HEK293 (cell line): ENCODE results near the gene CACNA1C.

ENCODE experiments used
- CTCF ChIA-PET: fragments of 350-600 bp; formaldehyde crosslinking; extraction: SDS; loops from one replicate; lab custom pipeline; 2021; ENCODE audit warnings: antibody characterized with exemption; lab: Yijun Ruan, JAX
- POLR2A ChIA-PET: fragments of 300-600 bp; formaldehyde crosslinking; extraction: SDS; loops from one replicate; lab custom pipeline; 2020; ENCODE audit warnings: antibody characterized with exemption, inconsistent platforms; lab: Yijun Ruan, JAX
- H3K27ac ChIP-seq: fragments of 200-500 bp; sonication (Bioruptor generic); 2 replicates; pipeline ENCODE4 v1.5.1; 2014; ENCODE audit warnings: low read depth, low read length, control low read depth, inconsistent platforms; ENCODE audit errors: extremely low read depth
- H3K36me3 ChIP-seq, 2 experiments: fragments of 200-500 bp in 1 of 2; sonication (Bioruptor generic) in 1 of 2; 1 replicate in 1 of 2; 2 replicates in 1 of 2; pipeline ENCODE4 v1.5.1; 2014 to 2017; ENCODE audit warnings: inconsistent platforms in 2 of 2, low read length in 2 of 2; ENCODE audit not compliant: control insufficient read depth in 2 of 2, insufficient read depth in 1 of 2
- H3K4me1 ChIP-seq: fragments of 200-500 bp; sonication (Bioruptor generic); 2 replicates; pipeline ENCODE4 v1.5.1; 2014; ENCODE audit warnings: mild to moderate bottlenecking, low read length, inconsistent platforms; ENCODE audit not compliant: control insufficient read depth, insufficient read depth
- H3K4me3 ChIP-seq: 2 replicates; pipeline ENCODE4 v1.5.1; 2011; ENCODE audit warnings: low read depth, mild to moderate bottlenecking, control low read depth, low read length, moderate library complexity
- H3K9me3 ChIP-seq: fragments of 200-500 bp; sonication (Bioruptor generic); 2 replicates; pipeline ENCODE4 v1.5.1; 2014; ENCODE audit warnings: low read depth, low read length, inconsistent platforms; ENCODE audit not compliant: control insufficient read depth, insufficient read depth
- EGR2 ChIP-seq: fragments of 450-650 bp; formaldehyde crosslinking; IDR thresholded peaks from 2 replicates; pipeline ENCODE4 v1.5.1; 2016; ENCODE audit warnings: low read depth, missing biosample characterization, missing genetic modification characterization
- GLI4 ChIP-seq: fragments of 450-650 bp; formaldehyde crosslinking; IDR thresholded peaks from 2 replicates; pipeline ENCODE4 v1.5.1; 2016; ENCODE audit warnings: missing biosample characterization, missing genetic modification characterization
- PRDM10 ChIP-seq: fragments of 450-650 bp; formaldehyde crosslinking; IDR thresholded peaks from 2 replicates; pipeline ENCODE4 v1.5.1; 2016; ENCODE audit warnings: missing biosample characterization, missing genetic modification characterization
- SCRT1 ChIP-seq: fragments of 450-650 bp; formaldehyde crosslinking; IDR thresholded peaks from 2 replicates; pipeline ENCODE4 v1.5.1; 2016; ENCODE audit warnings: missing biosample characterization, missing genetic modification characterization, borderline replicate concordance
- SCRT2 ChIP-seq: fragments of 450-650 bp; formaldehyde crosslinking; IDR thresholded peaks from 2 replicates; pipeline ENCODE4 v1.5.1; 2016; ENCODE audit warnings: missing biosample characterization, missing genetic modification characterization
- SP7 ChIP-seq: fragments of 450-650 bp; formaldehyde crosslinking; IDR thresholded peaks from 2 replicates; pipeline ENCODE4 v1.5.1; 2016; ENCODE audit warnings: missing biosample characterization, missing genetic modification characterization
- TRIM28 ChIP-seq: IDR thresholded peaks from 2 replicates; pipeline ENCODE4 v1.6.1; 2011; ENCODE audit warnings: low read length, control low read depth, borderline replicate concordance
- ZBTB26 ChIP-seq: fragments of 450-650 bp; formaldehyde crosslinking; optimal IDR thresholded peaks from 2 replicates; pipeline ENCODE3; 2016; ENCODE audit warnings: missing biosample characterization, mild to moderate bottlenecking, missing genetic modification characterization
- ZFHX2 ChIP-seq: fragments of 450-650 bp; formaldehyde crosslinking; conservative IDR thresholded peaks from 2 replicates; pipeline ENCODE4 v1.5.1; 2016; ENCODE audit warnings: missing biosample characterization, missing genetic modification characterization
- ZFP41 ChIP-seq: fragments of 450-650 bp; formaldehyde crosslinking; IDR thresholded peaks from 2 replicates; pipeline ENCODE4 v1.5.1; 2016; ENCODE audit warnings: missing biosample characterization, missing genetic modification characterization, borderline replicate concordance
- ZNF169 ChIP-seq: fragments of 450-650 bp; formaldehyde crosslinking; IDR thresholded peaks from 2 replicates; pipeline ENCODE4 v1.5.1; 2016; ENCODE audit warnings: missing biosample characterization, missing genetic modification characterization
- ZNF211 ChIP-seq: fragments of 450-650 bp; formaldehyde crosslinking; IDR thresholded peaks from 2 replicates; pipeline ENCODE4 v1.5.1; 2016; ENCODE audit warnings: low read depth, missing biosample characterization, missing genetic modification characterization
- ZNF274 ChIP-seq, 2 experiments: fragments of 200-500 bp in 1 of 2; fragments of 450-650 bp in 1 of 2; sonication (Bioruptor generic) in 1 of 2; formaldehyde crosslinking in 1 of 2; IDR thresholded peaks; 2 replicates each; pipeline versions ENCODE4 v1.5.1 to v1.6.1; 2014 to 2016; ENCODE audit warnings: borderline replicate concordance in 1 of 2, inconsistent platforms in 1 of 2, low read length in 1 of 2, missing biosample characterization in 1 of 2, missing genetic modification characterization in 1 of 2
- ZNF404 ChIP-seq: fragments of 450-650 bp; formaldehyde crosslinking; IDR thresholded peaks from 2 replicates; pipeline ENCODE4 v1.5.1; 2017; ENCODE audit warnings: missing biosample characterization, missing genetic modification characterization
- ZNF529 ChIP-seq: fragments of 450-650 bp; formaldehyde crosslinking; IDR thresholded peaks from 2 replicates; pipeline ENCODE4 v1.5.1; 2017; ENCODE audit warnings: missing genetic modification characterization, missing biosample characterization; ENCODE audit not compliant: insufficient replicate concordance
- ZNF571 ChIP-seq: fragments of 450-650 bp; formaldehyde crosslinking; IDR thresholded peaks from 2 replicates; pipeline ENCODE4 v1.5.0; 2017; ENCODE audit warnings: missing biosample characterization, missing genetic modification characterization
- ZNF580 ChIP-seq: fragments of 450-650 bp; formaldehyde crosslinking; IDR thresholded peaks from 2 replicates; pipeline ENCODE4 v1.5.1; 2016; ENCODE audit warnings: missing biosample characterization, missing genetic modification characterization
- ZNF621 ChIP-seq: fragments of 450-650 bp; formaldehyde crosslinking; IDR thresholded peaks from 2 replicates; pipeline ENCODE4 v1.5.1; 2017; ENCODE audit warnings: missing biosample characterization, missing genetic modification characterization
- ZSCAN16 ChIP-seq: fragments of 450-650 bp; formaldehyde crosslinking; IDR thresholded peaks from 2 replicates; pipeline ENCODE4 v1.5.1; 2016; ENCODE audit warnings: missing biosample characterization, missing genetic modification characterization
- ZSCAN4 ChIP-seq: fragments of 450-650 bp; formaldehyde crosslinking; IDR thresholded peaks from 2 replicates; pipeline ENCODE4 v1.5.1; 2017; ENCODE audit warnings: missing biosample characterization, missing genetic modification characterization

The CACNA1C gene

GRCh38 chr12:2298556-2299200 is 245.9 kb downstream of the CACNA1C start:
- Histone ChIP-seq H3K4me3 (no peak overlapping the region), H3K4me1 (0 out of 2 replicates have a peak, but pooled peaks cover 2% of the 10 kb centered on the region), H3K27ac (no peak overlapping the region), H3K9me3 (no peaks in the 10 kb centered on the region), H3K36me3 (no peaks in the 10 kb centered on the region)
- ChIA-PET CTCF (interaction anchor here (0.6 to 1.2 kb wide), 4 partner anchors 7 to 1590 kb away, joined by 3 read pairs; no protein-coding TSS in a partner anchor), POLR2A (no interaction called here)
- TF ChIP-seq ZSCAN16 (tag by site-specific recombination) (no peak), ZNF274 (IDR thresholded peaks at IDR 0.05; ENCODE audit: low read length) (no peak), ZNF274 (tag by site-specific recombination; IDR thresholded peaks at IDR 0.05; ENCODE audit: borderline replicate concordance) (no peak), ZNF580 (tag by site-specific recombination) (no peak), SCRT1 (tag by site-specific recombination) (no peak), PRDM10 (tag by site-specific recombination) (no peak), ZFP41 (tag by site-specific recombination) (no peak), GLI4 (tag by site-specific recombination) (no peak), SCRT2 (tag by site-specific recombination) (no peak), ZNF529 (tag by site-specific recombination) (no peak), ZNF571 (tag by site-specific recombination) (no peak), ZNF621 (tag by site-specific recombination) (no peak), ZSCAN4 (tag by site-specific recombination) (no peak), SP7 (tag by site-specific recombination) (no peak), ZNF169 (tag by site-specific recombination) (no peak), ZNF211 (tag by site-specific recombination) (no peak)

GRCh38 chr12:2299206-2299605 is 246.4 kb downstream of the CACNA1C start:
- ChIA-PET POLR2A (no interaction called here), CTCF (interaction anchor here (0.6 to 2.0 kb wide), 5 partner anchors 8 to 1590 kb away, joined by 3 to 6 read pairs (median 3); no protein-coding TSS in a partner anchor)
- no peak overlapping the region for H3K27ac ChIP-seq

More at GRCh38 chr12:2299206-2299605, 246.4 kb downstream of the CACNA1C start:
- Histone ChIP-seq H3K36me3 (no peaks in the 10 kb centered on the region), H3K4me3 (no peak overlapping the region), H3K9me3 (no peaks in the 10 kb centered on the region), H3K4me1 (0 out of 2 replicates have a peak, but pooled peaks cover 2% of the 10 kb centered on the region)
- TF ChIP-seq TRIM28 (no peak), ZBTB26 (no peak), ZNF404 (tag by site-specific recombination) (no peak), EGR2 (peak; percentile 63), ZFHX2 (tag by site-specific recombination) (peak; percentile 88)
